Subcutaneous adipose tissue (tissue), 4 donors: ENCODE data around the gene SLC25A30. TPM values are rescaled to one million over a fixed set of nuclear protein-coding genes. Genes with fewer than 3 reads are reported as not detected.

Experiments used
- CTCF ChIP-seq: fragments of 450-650 bp; IDR thresholded peaks from one replicate; pipeline ENCODE4 v1.5.1; 2016; ENCODE audit warnings: low read depth, mild to moderate bottlenecking, control low read depth, antibody characterized with exemption, moderate library complexity
- total RNA-seq, 4 donors: library from RNA; depleted of rRNA; stranded (reverse); fragments of >200 nt; gene quantifications; one replicate each; pipeline ENCODE4 v1.1.0, GENCODE V29; 2016

Gene SLC25A30
- total RNA-seq, 4 donors from 2014 or later, result 13.1 to 29.2 (median 15.8) TPM

- no peak for TF ChIP-seq CTCF
Observed at GRCh38 chr13:45385320-45385719, 32.9 kb downstream of the SLC25A30 start.

GRCh38 chr13:45384474-45385174 lies 33.5 kb downstream of the SLC25A30 start:
- TF ChIP-seq CTCF, result no peak

- no peak for TF ChIP-seq CTCF
Observed at GRCh38 chr13:45381196-45381595, 37.0 kb downstream of the SLC25A30 start.

GRCh38 chr13:45374917-45375316 lies 43.3 kb downstream of the SLC25A30 start:
- no peak for TF ChIP-seq CTCF

GRCh38 chr13:45373162-45373547 lies 45.0 kb downstream of the SLC25A30 start:
- no peak for TF ChIP-seq CTCF

- TF ChIP-seq CTCF, result no peak
Observed at GRCh38 chr13:45372189-45373161, 45.7 kb downstream of the SLC25A30 start.

GRCh38 chr13:45370922-45371406 lies 47.2 kb downstream of the SLC25A30 start:
- TF ChIP-seq CTCF, result no peak
